Measurements from ENCODE around the gene SLC24A3. TPM values are rescaled to one million over a fixed set of nuclear protein-coding genes. Genes with fewer than 3 reads are reported as not detected.

SLC24A3 gene
- total RNA-seq, 1 experiment from 2014 or later = 0.14 TPM

- ChIA-PET POLR2A (no interaction called here), CTCF (no interaction called here)
- Histone ChIP-seq H3K27me3 (replicated peaks; ENCODE audit: control insufficient read depth, insufficient read depth, low read length) (no peaks in the 10 kb centered on the region), H3K9me3 (no peaks in the 10 kb centered on the region), H3K4me3 (ENCODE audit: low read depth, low read length) (no peak overlapping the region), H3K4me1 (no peaks in the 10 kb centered on the region), H3K36me3 (ENCODE audit: control insufficient read depth, insufficient read depth, low read length) (no peaks in the 10 kb centered on the region)
- no peak overlapping the region for H3K4me3 Mint-ChIP-seq (ENCODE audit: unreplicated experiment)
- H3K9me3 Mint-ChIP-seq (ENCODE audit: unreplicated experiment) = no peaks in the 10 kb centered on the region
- TF ChIP-seq CTCF (IDR thresholded peaks at IDR 0.05; ENCODE audit: insufficient read depth in 1 of 2, low read depth in 1 of 2, low read length in 1 of 2, severe bottlenecking in 1 of 2, unreplicated experiment in 1 of 2) = no peak
- no peak overlapping the region for H3K27ac Mint-ChIP-seq (ENCODE audit: unreplicated experiment)
- intact Hi-C loops (cut with micrococcal nuclease; ENCODE audit: unreplicated experiment) = no loop called here
- H3K27me3 Mint-ChIP-seq (ENCODE audit: insufficient read depth, unreplicated experiment) = peaks cover 10% of the 10 kb centered on the region
- H3K4me1 Mint-ChIP-seq (ENCODE audit: low read depth, unreplicated experiment) = no peaks in the 10 kb centered on the region
- H3K36me3 Mint-ChIP-seq (ENCODE audit: insufficient read depth, unreplicated experiment) = no peaks in the 10 kb centered on the region
- no peak for DNase-seq
- BruUV-seq (replicated peaks) = no TSS peak
Measured at GRCh38 chr20:19510611-19511010, 298.2 kb downstream of the SLC24A3 start.

- H3K9me3 Mint-ChIP-seq (ENCODE audit: unreplicated experiment) = no peaks in the 10 kb centered on the region
- H3K36me3 Mint-ChIP-seq (ENCODE audit: insufficient read depth, unreplicated experiment) = no peaks in the 10 kb centered on the region
- TF ChIP-seq CTCF (IDR thresholded peaks at IDR 0.05; ENCODE audit: insufficient read depth in 1 of 2, low read depth in 1 of 2, low read length in 1 of 2, severe bottlenecking in 1 of 2, unreplicated experiment in 1 of 2) = no peak
- DNase-seq = no peak
- peaks cover 14% of the 10 kb centered on the region for H3K27me3 Mint-ChIP-seq (ENCODE audit: insufficient read depth, unreplicated experiment)
- Histone ChIP-seq H3K4me3 (ENCODE audit: low read depth, low read length) (no peak overlapping the region), H3K36me3 (ENCODE audit: control insufficient read depth, insufficient read depth, low read length) (no peaks in the 10 kb centered on the region), H3K9me3 (no peaks in the 10 kb centered on the region), H3K27me3 (replicated peaks; ENCODE audit: control insufficient read depth, insufficient read depth, low read length) (no peaks in the 10 kb centered on the region), H3K4me1 (no peaks in the 10 kb centered on the region)
- BruUV-seq (replicated peaks) = no TSS peak
- no peak overlapping the region for H3K27ac Mint-ChIP-seq (ENCODE audit: unreplicated experiment)
- no peak overlapping the region for H3K4me3 Mint-ChIP-seq (ENCODE audit: unreplicated experiment)
- ChIA-PET CTCF (no interaction called here), POLR2A (no interaction called here)
- no peaks in the 10 kb centered on the region for H3K4me1 Mint-ChIP-seq (ENCODE audit: low read depth, unreplicated experiment)
- intact Hi-C loops (cut with micrococcal nuclease; ENCODE audit: unreplicated experiment) = no loop called here
Measured at GRCh38 chr20:19511931-19512330, 299.5 kb downstream of the SLC24A3 start.

GRCh38 chr20:19512886-19513677 is 300.6 kb downstream of the SLC24A3 start:
- Mint-ChIP-seq H3K27ac (ENCODE audit: unreplicated experiment) (no peak overlapping the region), H3K27me3 (ENCODE audit: insufficient read depth, unreplicated experiment) (peaks cover 12% of the 10 kb centered on the region), H3K9me3 (ENCODE audit: unreplicated experiment) (no peaks in the 10 kb centered on the region), H3K4me1 (ENCODE audit: low read depth, unreplicated experiment) (no peaks in the 10 kb centered on the region), H3K4me3 (ENCODE audit: unreplicated experiment) (no peak overlapping the region), H3K36me3 (ENCODE audit: insufficient read depth, unreplicated experiment) (no peaks in the 10 kb centered on the region)
- TF ChIP-seq CTCF (IDR thresholded peaks at IDR 0.05; ENCODE audit: insufficient read depth in 1 of 2, low read depth in 1 of 2, low read length in 1 of 2, severe bottlenecking in 1 of 2, unreplicated experiment in 1 of 2) = no peak
- H3K36me3 ChIP-seq (ENCODE audit: control insufficient read depth, insufficient read depth, low read length) = no peaks in the 10 kb centered on the region
- no peaks in the 10 kb centered on the region for H3K27me3 ChIP-seq (replicated peaks; ENCODE audit: control insufficient read depth, insufficient read depth, low read length)
- no peaks in the 10 kb centered on the region for H3K4me1 ChIP-seq
- POLR2A ChIA-PET = interaction anchor here (0.6 kb wide), 1 partner anchor 699 kb away, joined by 3 read pairs; no protein-coding TSS in a partner anchor
- H3K9me3 ChIP-seq = no peaks in the 10 kb centered on the region
- H3K4me3 ChIP-seq (ENCODE audit: low read depth, low read length) = no peak overlapping the region
- BruUV-seq (replicated peaks) = no TSS peak
- no peak for DNase-seq
- intact Hi-C loops (cut with micrococcal nuclease; ENCODE audit: unreplicated experiment) = no loop called here
- CTCF ChIA-PET = no interaction called here
